ENCODE data around the gene PSMD5. TPM values are rescaled to one million over a fixed set of nuclear protein-coding genes. Genes with fewer than 3 reads are reported as not detected.

The PSMD5 gene
- total and polyA plus RNA-seq, 2 donors: 27.6 to 38.0 TPM

Other genes with a start within 250 kb of the PSMD5 start
- gene MEGF9, start 128.5 kb downstream of the PSMD5 start, total RNA-seq: 18.3 TPM
- 9.7 TPM for gene MEGF9, start 128.5 kb downstream of the PSMD5 start, polyA plus RNA-seq
- gene FBXW2, start 49.5 kb downstream of the PSMD5 start, total RNA-seq: 48.5 TPM
- gene FBXW2, start 49.5 kb downstream of the PSMD5 start, polyA plus RNA-seq: 29.3 TPM
- 36.6 TPM for gene PHF19, start 34.3 kb upstream of the PSMD5 start, total RNA-seq
- 44.6 TPM for gene PHF19, start 34.3 kb upstream of the PSMD5 start, polyA plus RNA-seq
- 4.5 TPM for gene TRAF1, start 83.9 kb upstream of the PSMD5 start, total RNA-seq
- 5.3 TPM for gene TRAF1, start 83.9 kb upstream of the PSMD5 start, polyA plus RNA-seq
- gene C5, start 207.4 kb upstream of the PSMD5 start, total RNA-seq: 18.1 TPM
- gene C5, start 207.4 kb upstream of the PSMD5 start, polyA plus RNA-seq: 3.2 TPM
- 37.8 TPM for gene CNTRL, start 232.0 kb upstream of the PSMD5 start, total RNA-seq
- 8.7 TPM for gene CNTRL, start 232.0 kb upstream of the PSMD5 start, polyA plus RNA-seq